ENCODE results near the gene THAP12. TPM values are rescaled to one million over a fixed set of nuclear protein-coding genes. Genes with fewer than 3 reads are reported as not detected.
"Not testable (repeated sequence)": the region's sequence is repeated elsewhere in the genome, so short reads cannot be mapped to it uniquely, and the experiment has no call there.

The THAP12 gene
- total and polyA plus RNA-seq, 2 experiments from 2014 or later: 24.8 to 25.9 TPM

GRCh38 chr11:76327756-76328388 lies 53.1 kb downstream of the THAP12 start:
- no peak overlapping the region for H3K4me3 ChIP-seq
- TF ChIP-seq, protein P1, sequence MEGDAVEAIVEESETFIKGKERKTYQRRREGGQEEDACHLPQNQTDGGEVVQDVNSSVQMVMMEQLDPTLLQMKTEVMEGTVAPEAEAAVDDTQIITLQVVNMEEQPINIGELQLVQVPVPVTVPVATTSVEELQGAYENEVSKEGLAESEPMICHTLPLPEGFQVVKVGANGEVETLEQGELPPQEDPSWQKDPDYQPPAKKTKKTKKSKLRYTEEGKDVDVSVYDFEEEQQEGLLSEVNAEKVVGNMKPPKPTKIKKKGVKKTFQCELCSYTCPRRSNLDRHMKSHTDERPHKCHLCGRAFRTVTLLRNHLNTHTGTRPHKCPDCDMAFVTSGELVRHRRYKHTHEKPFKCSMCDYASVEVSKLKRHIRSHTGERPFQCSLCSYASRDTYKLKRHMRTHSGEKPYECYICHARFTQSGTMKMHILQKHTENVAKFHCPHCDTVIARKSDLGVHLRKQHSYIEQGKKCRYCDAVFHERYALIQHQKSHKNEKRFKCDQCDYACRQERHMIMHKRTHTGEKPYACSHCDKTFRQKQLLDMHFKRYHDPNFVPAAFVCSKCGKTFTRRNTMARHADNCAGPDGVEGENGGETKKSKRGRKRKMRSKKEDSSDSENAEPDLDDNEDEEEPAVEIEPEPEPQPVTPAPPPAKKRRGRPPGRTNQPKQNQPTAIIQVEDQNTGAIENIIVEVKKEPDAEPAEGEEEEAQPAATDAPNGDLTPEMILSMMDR (IDR thresholded peaks at IDR 0.05; ENCODE audit: low read depth, low read length): no peak
- DNase-seq (ENCODE audit: low read depth in 1 of 2, low spot score in 1 of 2): no peak
- H3K9me3 ChIP-seq (ENCODE audit: low read depth): no peaks in the 10 kb centered on the region
- H3K27me3 ChIP-seq: peaks cover 4% of the 10 kb centered on the region
- H3K4me1 ChIP-seq (ENCODE audit: low read depth): peaks cover 25% of the 10 kb centered on the region
- H3K27ac ChIP-seq: no peak overlapping the region
- H3K36me3 ChIP-seq: no peaks in the 10 kb centered on the region

GRCh38 chr11:76327202-76327601 lies 53.7 kb downstream of the THAP12 start:
- Histone ChIP-seq H3K36me3 (no peaks in the 10 kb centered on the region), H3K9me3 (ENCODE audit: low read depth) (no peaks in the 10 kb centered on the region), H3K4me1 (ENCODE audit: low read depth) (peaks cover 27% of the 10 kb centered on the region), H3K4me3 (no peak overlapping the region), H3K27me3 (peaks cover 11% of the 10 kb centered on the region), H3K27ac (no peak overlapping the region)
- no peak for DNase-seq (ENCODE audit: low read depth in 1 of 2, low spot score in 1 of 2)
- TF ChIP-seq, protein P1 (IDR thresholded peaks at IDR 0.05; ENCODE audit: low read depth, low read length): no peak

DNA sequence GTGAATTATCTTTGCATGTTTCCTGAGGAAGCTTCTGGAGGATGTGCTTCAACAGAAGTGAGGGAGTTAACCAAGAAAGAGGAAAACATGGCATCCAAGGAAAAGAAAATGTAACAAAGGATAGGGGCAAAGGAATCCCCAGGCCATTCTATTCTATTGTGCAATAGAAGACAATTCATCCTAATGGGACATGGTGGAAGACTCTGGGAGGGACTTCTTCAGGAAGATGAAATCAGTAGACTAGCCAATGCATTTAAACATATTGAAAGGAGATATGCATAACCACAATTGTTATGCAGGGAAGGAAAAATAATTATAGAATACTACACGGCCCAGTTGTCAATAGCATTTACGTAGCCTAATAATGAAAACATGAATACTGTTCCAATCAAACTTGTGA lies 55.7 kb downstream of the THAP12 start:
- Histone ChIP-seq H3K4me1 (ENCODE audit: low read depth) (peaks cover 22% of the 10 kb centered on the region), H3K9me3 (ENCODE audit: low read depth) (no peaks in the 10 kb centered on the region), H3K36me3 (no peaks in the 10 kb centered on the region), H3K27ac (no peak overlapping the region), H3K27me3 (peaks cover 31% of the 10 kb centered on the region), H3K4me3 (no peak overlapping the region)
- TF ChIP-seq, protein P1 (IDR thresholded peaks at IDR 0.05; ENCODE audit: low read depth, low read length): no peak
- DNase-seq (ENCODE audit: low read depth in 1 of 2, low spot score in 1 of 2): no peak

GRCh38 chr11:76323804-76324203 lies 57.1 kb downstream of the THAP12 start:
- no peak overlapping the region for H3K4me3 ChIP-seq
- peaks cover 12% of the 10 kb centered on the region for H3K4me1 ChIP-seq (ENCODE audit: low read depth)
- TF ChIP-seq, protein P1 (IDR thresholded peaks at IDR 0.05; ENCODE audit: low read depth, low read length): no peak
- no peak for DNase-seq (ENCODE audit: low read depth in 1 of 2, low spot score in 1 of 2)
- H3K27me3 ChIP-seq: peaks cover 39% of the 10 kb centered on the region
- no peaks in the 10 kb centered on the region for H3K9me3 ChIP-seq (ENCODE audit: low read depth)
- no peak overlapping the region for H3K27ac ChIP-seq
- H3K36me3 ChIP-seq: no peaks in the 10 kb centered on the region

GRCh38 chr11:76323375-76323774 lies 57.6 kb downstream of the THAP12 start:
- not testable (repeated sequence) for H3K36me3 ChIP-seq; H3K9me3 ChIP-seq (ENCODE audit: low read depth); H3K4me1 ChIP-seq (ENCODE audit: low read depth); H3K27ac ChIP-seq; H3K4me3 ChIP-seq; DNase-seq (ENCODE audit: low read depth in 1 of 2, low spot score in 1 of 2)
- H3K27me3 ChIP-seq: peaks cover 39% of the 10 kb centered on the region

GRCh38 chr11:76322942-76323341 lies 58.0 kb downstream of the THAP12 start:
- peaks cover 39% of the 10 kb centered on the region for H3K27me3 ChIP-seq
- TF ChIP-seq, protein P1 (IDR thresholded peaks at IDR 0.05; ENCODE audit: low read depth, low read length): no peak
- no peak for DNase-seq (ENCODE audit: low read depth in 1 of 2, low spot score in 1 of 2)
- no peak overlapping the region for H3K4me3 ChIP-seq
- no peaks in the 10 kb centered on the region for H3K36me3 ChIP-seq
- H3K9me3 ChIP-seq (ENCODE audit: low read depth): no peaks in the 10 kb centered on the region
- H3K27ac ChIP-seq: no peak overlapping the region
- H3K4me1 ChIP-seq (ENCODE audit: low read depth): peaks cover 9% of the 10 kb centered on the region
